MM.1S (cell line): ENCODE measurements around the gene DUXA.

Source experiments
- EZH2 ChIP-seq: fragments of 300-600 bp; sonication (generic); optimal IDR thresholded peaks from 2 replicates; pipeline ENCODE3; 2017; ENCODE audit warnings: low read depth, mild to moderate bottlenecking, antibody characterized with exemption, low read length, mixed read lengths
- EZH2phosphoT487 ChIP-seq: fragments of 300-600 bp; sonication (generic); IDR thresholded peaks from 2 replicates; pipeline ENCODE4 v1.6.1; 2018; ENCODE audit warnings: antibody characterized with exemption, low read length
- TF ChIP-seq, protein P1 (sequence below): fragments of 300-600 bp; sonication (generic); IDR thresholded peaks from 2 replicates; pipeline ENCODE4 v1.5.1; 2016; ENCODE audit warnings: antibody characterized with exemption, low read length, mixed read lengths

DNA sequence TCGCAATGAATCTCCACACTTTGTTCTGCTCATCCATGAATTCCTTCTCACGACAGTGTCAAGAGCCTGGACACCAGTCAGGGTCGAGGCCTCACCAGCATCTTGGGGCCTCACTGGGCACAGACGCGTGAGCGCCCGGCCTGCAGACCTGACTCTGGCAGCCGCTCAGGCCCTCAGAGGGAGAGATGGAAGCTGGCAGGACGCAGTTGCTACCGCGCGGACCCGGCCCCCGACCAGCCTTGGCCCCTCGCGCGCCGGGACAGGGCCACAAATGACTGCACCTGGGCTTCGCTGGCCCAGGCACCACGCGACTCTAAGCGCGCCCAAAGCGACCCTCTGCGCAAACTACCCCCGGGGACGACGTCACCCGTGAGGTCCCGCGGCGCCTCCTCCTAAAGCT lies 48.4 kb downstream of the DUXA start:
- TF ChIP-seq EZH2, result no peak
- TF ChIP-seq, protein P1, sequence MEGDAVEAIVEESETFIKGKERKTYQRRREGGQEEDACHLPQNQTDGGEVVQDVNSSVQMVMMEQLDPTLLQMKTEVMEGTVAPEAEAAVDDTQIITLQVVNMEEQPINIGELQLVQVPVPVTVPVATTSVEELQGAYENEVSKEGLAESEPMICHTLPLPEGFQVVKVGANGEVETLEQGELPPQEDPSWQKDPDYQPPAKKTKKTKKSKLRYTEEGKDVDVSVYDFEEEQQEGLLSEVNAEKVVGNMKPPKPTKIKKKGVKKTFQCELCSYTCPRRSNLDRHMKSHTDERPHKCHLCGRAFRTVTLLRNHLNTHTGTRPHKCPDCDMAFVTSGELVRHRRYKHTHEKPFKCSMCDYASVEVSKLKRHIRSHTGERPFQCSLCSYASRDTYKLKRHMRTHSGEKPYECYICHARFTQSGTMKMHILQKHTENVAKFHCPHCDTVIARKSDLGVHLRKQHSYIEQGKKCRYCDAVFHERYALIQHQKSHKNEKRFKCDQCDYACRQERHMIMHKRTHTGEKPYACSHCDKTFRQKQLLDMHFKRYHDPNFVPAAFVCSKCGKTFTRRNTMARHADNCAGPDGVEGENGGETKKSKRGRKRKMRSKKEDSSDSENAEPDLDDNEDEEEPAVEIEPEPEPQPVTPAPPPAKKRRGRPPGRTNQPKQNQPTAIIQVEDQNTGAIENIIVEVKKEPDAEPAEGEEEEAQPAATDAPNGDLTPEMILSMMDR, result no peak
- TF ChIP-seq EZH2phosphoT487, result no peak
